Left ventricle myocardium inferior (tissue), 1 donor: ENCODE data around the gene P2RX6. TPM values are rescaled to one million over a fixed set of nuclear protein-coding genes. Genes with fewer than 3 reads are reported as not detected.
A peak's percentile ranks its signal among the peaks of the same experiment; 100 is the strongest.

Experiments used
- DNase-seq: peaks from one replicate; pipeline ENCODE4 v3.0.0-alpha.2; 2020
- H3K27ac ChIP-seq: fragments of 200-600 bp; replicated peaks from 2 replicates; pipeline ENCODE4 v1.8.0; 2021
- H3K27me3 ChIP-seq: fragments of 200-600 bp; 2 replicates; pipeline ENCODE4 v1.8.0; 2021; ENCODE audit warnings: low read depth
- H3K36me3 ChIP-seq: fragments of 200-600 bp; 2 replicates; pipeline ENCODE4 v1.8.0; 2021
- H3K4me1 ChIP-seq: fragments of 200-600 bp; 2 replicates; pipeline ENCODE4 v1.8.0; 2021
- H3K4me3 ChIP-seq: fragments of 200-600 bp; 2 replicates; pipeline ENCODE4 v1.8.0; 2021; ENCODE audit warnings: mild to moderate bottlenecking, moderate library complexity
- H3K9me3 ChIP-seq: fragments of 200-600 bp; replicated peaks from 2 replicates; pipeline ENCODE4 v1.8.0; 2021
- CTCF ChIP-seq: fragments of 200-600 bp; IDR thresholded peaks from 2 replicates; pipeline ENCODE4 v1.8.0; 2021; ENCODE audit warnings: antibody characterized with exemption, mild to moderate bottlenecking, borderline replicate concordance
- intact Hi-C: fragments of 100-400 bp; cut with micrococcal nuclease; formaldehyde crosslinking; loops from one replicate; pipeline ENCODE4 v1.11.0; 2022
- total RNA-seq: library from RNA; stranded (reverse); fragmentation: NEBNext Ultra II Directional; extraction: Animal tissue kit (Norgen Biotek cat#: 25700); gene quantifications from one replicate; pipeline ENCODE4 v1.2.1, GENCODE V29; 2021
- donor health status: DM: no; HTN: yes; CAD: no; lungs with severe emphysema.

Gene P2RX6
- total RNA-seq, 1 donor from 2014 or later, result 3.5 TPM

GRCh38 chr22:21015466-21016006, 571 bp downstream of the P2RX6 start:
- no peak for DNase-seq
- no peaks in the 10 kb centered on the region for H3K9me3 ChIP-seq
- peak overlapping the region; percentile 81 for H3K27ac ChIP-seq
- no peaks in the 10 kb centered on the region for H3K27me3 ChIP-seq
- H3K4me1 ChIP-seq, result peaks cover 26% of the 10 kb centered on the region
- H3K36me3 ChIP-seq, result no peaks in the 10 kb centered on the region
- intact Hi-C loops, result no loop called here
- peak overlapping the region; percentile 71 for H3K4me3 ChIP-seq
- no peak for TF ChIP-seq CTCF

GRCh38 chr22:21016644-21017420, 1.9 kb downstream of the P2RX6 start:
- no peak for DNase-seq
- Histone ChIP-seq H3K27ac (no peak overlapping the region), H3K4me3 (no peak overlapping the region), H3K36me3 (no peaks in the 10 kb centered on the region), H3K27me3 (no peaks in the 10 kb centered on the region), H3K9me3 (no peaks in the 10 kb centered on the region), H3K4me1 (peaks cover 26% of the 10 kb centered on the region)
- intact Hi-C loops, result no loop called here
- no peak for TF ChIP-seq CTCF

GRCh38 chr22:21018314-21018713, 3.3 kb downstream of the P2RX6 start:
- Histone ChIP-seq H3K4me1 (peaks cover 26% of the 10 kb centered on the region), H3K27ac (no peak overlapping the region), H3K36me3 (no peaks in the 10 kb centered on the region), H3K4me3 (no peak overlapping the region), H3K9me3 (no peaks in the 10 kb centered on the region), H3K27me3 (no peaks in the 10 kb centered on the region)
- TF ChIP-seq CTCF, result no peak
- DNase-seq, result no peak
- intact Hi-C loops, result no loop called here

GRCh38 chr22:21020802-21021429, 6.0 kb downstream of the P2RX6 start:
- no peaks in the 10 kb centered on the region for H3K27me3 ChIP-seq
- peak; percentile 27 for TF ChIP-seq CTCF
- intact Hi-C loops, result no loop called here
- H3K9me3 ChIP-seq, result no peaks in the 10 kb centered on the region
- no peak overlapping the region for H3K4me3 ChIP-seq
- no peak for DNase-seq
- peaks cover 1% of the 10 kb centered on the region for H3K4me1 ChIP-seq
- H3K27ac ChIP-seq, result no peak overlapping the region
- H3K36me3 ChIP-seq, result no peaks in the 10 kb centered on the region

- Histone ChIP-seq H3K27ac (no peak overlapping the region), H3K27me3 (no peaks in the 10 kb centered on the region), H3K4me1 (peaks cover 6% of the 10 kb centered on the region), H3K4me3 (no peak overlapping the region), H3K9me3 (no peaks in the 10 kb centered on the region), H3K36me3 (no peaks in the 10 kb centered on the region)
- no peak for TF ChIP-seq CTCF
- DNase-seq, result no peak
- intact Hi-C loops, result no loop called here
Measured at GRCh38 chr22:21022507-21022906, 7.5 kb downstream of the P2RX6 start.
